ENCODE data around the gene GARIN3.

The GARIN3 gene

GRCh38 chr5:157120102-157120501 is 46.0 kb downstream of the GARIN3 start:
- no peaks in the 10 kb centered on the region for H3K36me3 ChIP-seq (ENCODE audit: control insufficient read depth in 5 of 5, insufficient read depth in 5 of 5, low read length in 5 of 5)
- no peak overlapping the region for H3K4me3 ChIP-seq (ENCODE audit: low read depth in 1 of 5, low read length in 5 of 5)
- no peaks in the 10 kb centered on the region for H3K4me1 ChIP-seq (ENCODE audit: control insufficient read depth in 5 of 5, insufficient read depth in 5 of 5, low read length in 5 of 5)
- H3K27me3 ChIP-seq (ENCODE audit: control insufficient read depth in 5 of 5, insufficient read depth in 4 of 5, low read length in 5 of 5), result no peaks in the 10 kb centered on the region
- no peak overlapping the region for H3K27ac ChIP-seq (ENCODE audit: low read depth, low read length)
- H3K9me3 ChIP-seq (ENCODE audit: control insufficient read depth in 5 of 5, low read length in 5 of 5), result peaks cover 3 to 13% (median 7%) of the 10 kb centered on the region in 5 donors
- no peak overlapping the region for H3K9ac ChIP-seq (ENCODE audit: low read length in 5 of 5)

GRCh38 chr5:157116483-157116954 is 49.5 kb downstream of the GARIN3 start:
- H3K9ac ChIP-seq (ENCODE audit: low read length in 5 of 5), result no peak overlapping the region
- H3K4me3 ChIP-seq (ENCODE audit: low read depth in 1 of 5, low read length in 5 of 5), result no peak overlapping the region
- H3K27ac ChIP-seq (ENCODE audit: low read depth, low read length), result no peak overlapping the region
- H3K36me3 ChIP-seq (ENCODE audit: control insufficient read depth in 5 of 5, insufficient read depth in 5 of 5, low read length in 5 of 5), result no peaks in the 10 kb centered on the region
- no peaks in the 10 kb centered on the region for H3K27me3 ChIP-seq (ENCODE audit: control insufficient read depth in 5 of 5, insufficient read depth in 4 of 5, low read length in 5 of 5)
- peaks cover 3 to 7% (median 7%) of the 10 kb centered on the region in 5 donors for H3K9me3 ChIP-seq (ENCODE audit: control insufficient read depth in 5 of 5, low read length in 5 of 5)
- peaks cover 0 to 7% (median 2%) of the 10 kb centered on the region in 5 donors for H3K4me1 ChIP-seq (ENCODE audit: control insufficient read depth in 5 of 5, insufficient read depth in 5 of 5, low read length in 5 of 5)

- Histone ChIP-seq H3K4me1 (ENCODE audit: control insufficient read depth in 5 of 5, insufficient read depth in 5 of 5, low read length in 5 of 5) (peaks cover 0 to 7% (median 2%) of the 10 kb centered on the region in 5 donors), H3K36me3 (ENCODE audit: control insufficient read depth in 5 of 5, insufficient read depth in 5 of 5, low read length in 5 of 5) (no peaks in the 10 kb centered on the region), H3K27me3 (ENCODE audit: control insufficient read depth in 5 of 5, insufficient read depth in 4 of 5, low read length in 5 of 5) (no peaks in the 10 kb centered on the region), H3K9me3 (ENCODE audit: control insufficient read depth in 5 of 5, low read length in 5 of 5) (no peaks in the 10 kb centered on the region), H3K27ac (ENCODE audit: low read depth, low read length) (peak overlapping the region; percentile 39), H3K9ac (ENCODE audit: low read length in 5 of 5) (no peak overlapping the region), H3K4me3 (ENCODE audit: low read depth in 1 of 5, low read length in 5 of 5) (no peak overlapping the region)
Measured at GRCh38 chr5:157115502-157115901, 50.6 kb downstream of the GARIN3 start.

DNA sequence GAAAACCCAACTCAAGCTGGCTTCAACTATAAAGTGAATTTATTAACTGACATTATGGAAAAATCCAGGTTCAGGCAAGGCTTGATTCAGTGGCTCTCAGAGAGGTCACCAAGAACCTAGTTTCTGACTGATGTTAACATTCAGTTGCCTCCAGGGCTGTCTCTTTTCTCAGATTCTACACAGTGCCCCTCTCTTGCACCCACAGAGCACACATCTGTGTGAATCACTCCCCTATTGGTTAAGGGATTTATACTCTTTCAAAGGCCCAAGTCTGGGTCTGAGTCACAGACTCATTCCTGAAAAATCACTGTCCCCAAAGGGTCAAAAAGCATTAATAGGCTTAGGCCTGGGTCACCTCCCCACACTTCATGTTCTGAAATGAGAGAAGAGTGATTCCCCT is 51.1 kb downstream of the GARIN3 start:
- H3K27ac ChIP-seq (ENCODE audit: low read depth, low read length), result peak overlapping the region; percentile 39
- H3K4me1 ChIP-seq (ENCODE audit: control insufficient read depth in 5 of 5, insufficient read depth in 5 of 5, low read length in 5 of 5), result peaks cover 0 to 7% (median 2%) of the 10 kb centered on the region in 5 donors
- H3K9ac ChIP-seq (ENCODE audit: low read length in 5 of 5), result no peak overlapping the region
- no peak overlapping the region for H3K4me3 ChIP-seq (ENCODE audit: low read depth in 1 of 5, low read length in 5 of 5)
- no peaks in the 10 kb centered on the region for H3K36me3 ChIP-seq (ENCODE audit: control insufficient read depth in 5 of 5, insufficient read depth in 5 of 5, low read length in 5 of 5)
- H3K9me3 ChIP-seq (ENCODE audit: control insufficient read depth in 5 of 5, low read length in 5 of 5), result no peaks in the 10 kb centered on the region
- no peaks in the 10 kb centered on the region for H3K27me3 ChIP-seq (ENCODE audit: control insufficient read depth in 5 of 5, insufficient read depth in 4 of 5, low read length in 5 of 5)

GRCh38 chr5:157113002-157113401 is 53.1 kb downstream of the GARIN3 start:
- Histone ChIP-seq H3K9me3 (ENCODE audit: control insufficient read depth in 5 of 5, low read length in 5 of 5) (no peaks in the 10 kb centered on the region), H3K9ac (ENCODE audit: low read length in 5 of 5) (peak overlapping the region in 2 of 5 donors; percentile 11 to 26), H3K27me3 (ENCODE audit: control insufficient read depth in 5 of 5, insufficient read depth in 4 of 5, low read length in 5 of 5) (no peaks in the 10 kb centered on the region), H3K27ac (ENCODE audit: low read depth, low read length) (peak overlapping the region; percentile 55), H3K36me3 (ENCODE audit: control insufficient read depth in 5 of 5, insufficient read depth in 5 of 5, low read length in 5 of 5) (no peaks in the 10 kb centered on the region), H3K4me3 (ENCODE audit: low read depth in 1 of 5, low read length in 5 of 5) (peak overlapping the region in 2 of 5 donors; percentile 19 to 26), H3K4me1 (ENCODE audit: control insufficient read depth in 5 of 5, insufficient read depth in 5 of 5, low read length in 5 of 5) (peaks cover 0 to 7% (median 6%) of the 10 kb centered on the region in 5 donors)

Measured in subcutaneous abdominal adipose tissue (tissue), 5 donors.